ENCODE results near the gene HS3ST5. TPM values are rescaled to one million over a fixed set of nuclear protein-coding genes. Genes with fewer than 3 reads are reported as not detected.

The HS3ST5 gene
- total RNA-seq, 1 experiment from 2014 or later: 14.4 TPM

DNA sequence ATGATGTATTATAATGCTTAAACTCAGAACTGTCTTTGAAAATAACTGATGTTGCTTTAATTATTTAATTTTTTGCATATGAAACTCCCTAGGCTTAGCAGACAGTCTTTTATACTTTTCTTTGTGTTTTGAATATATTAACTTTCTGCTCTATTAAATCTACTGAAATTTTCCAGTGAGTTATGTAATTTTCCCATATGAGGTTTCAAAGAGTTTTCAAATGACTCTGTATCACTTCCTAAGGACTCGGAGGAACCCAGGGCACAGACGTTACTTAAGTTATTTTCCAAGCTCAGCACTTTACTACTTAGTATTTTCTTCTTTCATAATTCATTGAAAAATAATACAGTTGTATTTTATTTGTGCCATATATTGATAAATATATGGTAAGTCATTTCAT is 122.6 kb downstream of the HS3ST5 start:
- no peak overlapping the region for H3K4me2 ChIP-seq (ENCODE audit: insufficient read depth, insufficient read length, low read length)
- H3K27me3 ChIP-seq (ENCODE audit: insufficient read depth, low read length): no peaks in the 10 kb centered on the region
- H3K4ac ChIP-seq (ENCODE audit: low read depth, low read length): no peak overlapping the region
- Mint-ChIP-seq H3K9me3 (peaks cover 0 to 5% of the 10 kb centered on the region in 2 experiments; a peak in 1 of 5 replicates), H3K27ac (0 out of 7 replicates have a peak overlapping the region, but pooled peaks of 1 of the 3 experiments have one; percentile 55), H3K27me3 (ENCODE audit: low read depth) (no peaks in the 10 kb centered on the region), H3K4me1 (peaks cover 9 to 22% of the 10 kb centered on the region in 2 experiments), H3K36me3 (ENCODE audit: insufficient read depth in 1 of 3, low read depth in 3 of 3) (peaks cover 5 to 21% (median 10%) of the 10 kb centered on the region in 3 experiments; a peak in 6 of 7 replicates), H3K4me3 (no peak overlapping the region)
- H3K23me2 ChIP-seq (ENCODE audit: insufficient read length, low read depth, low read length, poor library complexity, severe bottlenecking): no peaks in the 10 kb centered on the region
- no peak overlapping the region for H4K91ac ChIP-seq (ENCODE audit: insufficient read length, low read depth, low read length)
- no peak for DNase-seq
- no peak overlapping the region for H2BK5ac ChIP-seq (ENCODE audit: insufficient read length, low read length)
- no peak overlapping the region for H3K56ac ChIP-seq (ENCODE audit: insufficient read length, low read depth, low read length)
- no peak overlapping the region for H2BK12ac ChIP-seq (ENCODE audit: insufficient read length, low read depth, low read length)
- peaks cover 2% of the 10 kb centered on the region; the same call in 1 of the 2 replicates for H3K4me1 ChIP-seq (ENCODE audit: insufficient read depth, low read length)
- no peak overlapping the region for H3K23ac ChIP-seq (ENCODE audit: insufficient read length, low read depth, low read length)
- no peak overlapping the region for H2AFZ ChIP-seq (ENCODE audit: low read length)
- no peaks in the 10 kb centered on the region for H3K9me3 ChIP-seq (ENCODE audit: control insufficient read depth, low read depth, low read length)
- H2AK5ac ChIP-seq (ENCODE audit: insufficient read length, low read length): no peak overlapping the region
- H4K20me1 ChIP-seq (ENCODE audit: control insufficient read depth, insufficient read depth, insufficient read length): no peaks in the 10 kb centered on the region
- no peak overlapping the region for H3K14ac ChIP-seq (ENCODE audit: insufficient read depth, low read length)
- H2BK20ac ChIP-seq (ENCODE audit: low read depth, low read length, poor library complexity, severe bottlenecking): no peak overlapping the region
- H4K8ac ChIP-seq (replicated peaks; ENCODE audit: insufficient read length, low read depth, low read length): no peak overlapping the region
- H4K5ac ChIP-seq (ENCODE audit: insufficient read length, low read depth, low read length): no peak overlapping the region
- TF ChIP-seq, protein P1, sequence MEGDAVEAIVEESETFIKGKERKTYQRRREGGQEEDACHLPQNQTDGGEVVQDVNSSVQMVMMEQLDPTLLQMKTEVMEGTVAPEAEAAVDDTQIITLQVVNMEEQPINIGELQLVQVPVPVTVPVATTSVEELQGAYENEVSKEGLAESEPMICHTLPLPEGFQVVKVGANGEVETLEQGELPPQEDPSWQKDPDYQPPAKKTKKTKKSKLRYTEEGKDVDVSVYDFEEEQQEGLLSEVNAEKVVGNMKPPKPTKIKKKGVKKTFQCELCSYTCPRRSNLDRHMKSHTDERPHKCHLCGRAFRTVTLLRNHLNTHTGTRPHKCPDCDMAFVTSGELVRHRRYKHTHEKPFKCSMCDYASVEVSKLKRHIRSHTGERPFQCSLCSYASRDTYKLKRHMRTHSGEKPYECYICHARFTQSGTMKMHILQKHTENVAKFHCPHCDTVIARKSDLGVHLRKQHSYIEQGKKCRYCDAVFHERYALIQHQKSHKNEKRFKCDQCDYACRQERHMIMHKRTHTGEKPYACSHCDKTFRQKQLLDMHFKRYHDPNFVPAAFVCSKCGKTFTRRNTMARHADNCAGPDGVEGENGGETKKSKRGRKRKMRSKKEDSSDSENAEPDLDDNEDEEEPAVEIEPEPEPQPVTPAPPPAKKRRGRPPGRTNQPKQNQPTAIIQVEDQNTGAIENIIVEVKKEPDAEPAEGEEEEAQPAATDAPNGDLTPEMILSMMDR (conservative IDR thresholded peaks at IDR 0.05): no peak
- H3K9ac ChIP-seq (ENCODE audit: extremely low read depth, insufficient read length, low read length): no peak overlapping the region
- no peaks in the 10 kb centered on the region for H3K79me2 ChIP-seq (ENCODE audit: insufficient read depth, low read length)
- no peak overlapping the region for H2BK15ac ChIP-seq (ENCODE audit: low read depth, low read length)
- H3K18ac ChIP-seq (ENCODE audit: insufficient read length, low read depth, low read length): no peak overlapping the region
- no peak overlapping the region for H2BK120ac ChIP-seq (ENCODE audit: low read depth, low read length, poor library complexity, severe bottlenecking)
- H3K27ac ChIP-seq (ENCODE audit: insufficient read length, low read depth, low read length): no peak overlapping the region
- H3K79me1 ChIP-seq (ENCODE audit: insufficient read depth, low read depth, low read length, poor library complexity, severe bottlenecking): no peaks in the 10 kb centered on the region
- H3T11ph ChIP-seq (ENCODE audit: low read length): no peak overlapping the region
- WGBS (ENCODE audit: extremely low coverage, insufficient read length, low lambda C conversion rate): no CpG with 5 or more reads among the region's 2 CpGs
